Astrocyte (in vitro differentiated cells and primary cell): Measurements from ENCODE around the gene TRAF3IP3.

ENCODE experiments used
- EZH2 ChIP-seq: IDR thresholded peaks from 2 replicates; pipeline ENCODE4 v1.6.1; 2012; ENCODE audit warnings: mild to moderate bottlenecking, low read length, inconsistent platforms; ENCODE audit not compliant: insufficient read depth
- TF ChIP-seq, protein P1 (sequence below): IDR thresholded peaks from 2 replicates; pipeline ENCODE4 v1.5.1; 2011; ENCODE audit warnings: low read depth, mild to moderate bottlenecking, inconsistent platforms, low read length, moderate library complexity; ENCODE audit not compliant: insufficient read depth

DNA sequence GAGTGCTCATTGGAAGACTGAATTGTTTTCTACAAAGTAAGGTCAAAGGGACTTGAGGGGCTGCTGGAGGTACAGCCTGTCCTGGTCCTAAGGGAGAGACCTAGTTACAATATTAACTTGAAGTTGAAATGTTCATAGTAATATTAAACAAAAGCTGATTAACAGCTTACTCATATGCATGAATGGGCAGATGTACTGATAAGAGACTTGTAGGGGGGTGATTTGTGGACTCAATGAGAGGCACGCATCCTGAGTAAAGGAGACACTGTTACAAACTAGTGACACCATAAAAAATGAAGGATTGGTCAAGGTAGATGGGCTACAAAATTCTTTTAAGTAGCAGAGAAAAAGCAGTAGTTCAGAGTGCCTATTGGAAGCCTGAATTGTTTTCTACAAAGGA, 48.5 kb upstream of the TRAF3IP3 start:
- TF ChIP-seq EZH2: no peak
- TF ChIP-seq, protein P1, sequence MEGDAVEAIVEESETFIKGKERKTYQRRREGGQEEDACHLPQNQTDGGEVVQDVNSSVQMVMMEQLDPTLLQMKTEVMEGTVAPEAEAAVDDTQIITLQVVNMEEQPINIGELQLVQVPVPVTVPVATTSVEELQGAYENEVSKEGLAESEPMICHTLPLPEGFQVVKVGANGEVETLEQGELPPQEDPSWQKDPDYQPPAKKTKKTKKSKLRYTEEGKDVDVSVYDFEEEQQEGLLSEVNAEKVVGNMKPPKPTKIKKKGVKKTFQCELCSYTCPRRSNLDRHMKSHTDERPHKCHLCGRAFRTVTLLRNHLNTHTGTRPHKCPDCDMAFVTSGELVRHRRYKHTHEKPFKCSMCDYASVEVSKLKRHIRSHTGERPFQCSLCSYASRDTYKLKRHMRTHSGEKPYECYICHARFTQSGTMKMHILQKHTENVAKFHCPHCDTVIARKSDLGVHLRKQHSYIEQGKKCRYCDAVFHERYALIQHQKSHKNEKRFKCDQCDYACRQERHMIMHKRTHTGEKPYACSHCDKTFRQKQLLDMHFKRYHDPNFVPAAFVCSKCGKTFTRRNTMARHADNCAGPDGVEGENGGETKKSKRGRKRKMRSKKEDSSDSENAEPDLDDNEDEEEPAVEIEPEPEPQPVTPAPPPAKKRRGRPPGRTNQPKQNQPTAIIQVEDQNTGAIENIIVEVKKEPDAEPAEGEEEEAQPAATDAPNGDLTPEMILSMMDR: no peak
